Hepatocyte (in vitro differentiated cells): ENCODE data around the gene HSF2BP. TPM values are rescaled to one million over a fixed set of nuclear protein-coding genes. Genes with fewer than 3 reads are reported as not detected.

ENCODE experiments used
- DNase-seq: peaks from one replicate; pipeline ENCODE4 v3.0.0-alpha.2; 2016; ENCODE audit warnings: low spot score
- H2AFZ ChIP-seq: fragments of 200-600 bp; sonication (generic); 2 replicates; pipeline ENCODE4 v1.6.0; 2016; ENCODE audit warnings: antibody characterized with exemption, mild to moderate bottlenecking
- H3K27ac ChIP-seq: fragments of 200-600 bp; sonication (generic); 2 replicates; pipeline ENCODE4 v1.5.1; 2016; ENCODE audit warnings: mild to moderate bottlenecking
- H3K27me3 ChIP-seq: fragments of 200-600 bp; sonication (generic); 2 replicates; pipeline ENCODE4 v1.6.1; 2016
- H3K36me3 ChIP-seq: fragments of 200-600 bp; sonication (generic); replicated peaks from 2 replicates; pipeline ENCODE4 v1.5.1; 2016; ENCODE audit warnings: low read depth; ENCODE audit not compliant: insufficient read depth
- H3K4me1 ChIP-seq: fragments of 200-600 bp; sonication (generic); 2 replicates; pipeline ENCODE4 v1.5.1; 2016; ENCODE audit warnings: mild to moderate bottlenecking, moderate library complexity; ENCODE audit not compliant: insufficient read depth
- H3K4me2 ChIP-seq: fragments of 200-600 bp; sonication (generic); 2 replicates; pipeline ENCODE4 v1.6.0; 2016
- H3K4me3 ChIP-seq: fragments of 200-600 bp; sonication (generic); 2 replicates; pipeline ENCODE4 v1.5.1; 2016; ENCODE audit warnings: mild to moderate bottlenecking
- H3K79me2 ChIP-seq: fragments of 200-600 bp; sonication (generic); 2 replicates; pipeline ENCODE4 v1.6.0; 2017; ENCODE audit warnings: mild to moderate bottlenecking
- H3K9me2 ChIP-seq: fragments of 200-600 bp; sonication (generic); replicated peaks from 2 replicates; pipeline ENCODE4 v1.6.0; 2017; ENCODE audit warnings: mild to moderate bottlenecking; ENCODE audit not compliant: insufficient read depth
- H3K9me3 ChIP-seq: fragments of 200-600 bp; sonication (generic); 2 replicates; pipeline ENCODE4 v1.5.1; 2016; ENCODE audit warnings: low read depth, mild to moderate bottlenecking
- H4K20me1 ChIP-seq: fragments of 200-600 bp; sonication (generic); 2 replicates; pipeline ENCODE4 v1.6.0; 2016; ENCODE audit warnings: mild to moderate bottlenecking; ENCODE audit not compliant: insufficient read depth, poor library complexity, severe bottlenecking
- CTCF ChIP-seq: fragments of 200-600 bp; sonication (generic); IDR thresholded peaks from 2 replicates; pipeline ENCODE4 v1.5.1; 2016; ENCODE audit warnings: antibody characterized with exemption, mild to moderate bottlenecking; ENCODE audit not compliant: poor library complexity
- EZH2 ChIP-seq: fragments of 200-600 bp; sonication (generic); IDR thresholded peaks from 2 replicates; pipeline ENCODE4 v1.6.1; 2016; ENCODE audit warnings: antibody characterized with exemption, mild to moderate bottlenecking, borderline replicate concordance
- EZH2phosphoT487 ChIP-seq: fragments of 200-600 bp; sonication (generic); IDR thresholded peaks from one replicate; pipeline ENCODE4 v1.6.1; 2018; ENCODE audit warnings: antibody characterized with exemption, mild to moderate bottlenecking, low read depth, moderate library complexity; ENCODE audit not compliant: unreplicated experiment, severe bottlenecking
- WGBS: methylation state at CpG from one replicate; pipeline ENCODE4 v1.1.6; 2016; ENCODE audit warnings: low lambda C conversion rate; ENCODE audit errors: missing lambda C conversion rate; 5-methylcytosine and 5-hydroxymethylcytosine counted together
- polyA plus RNA-seq: library from polyadenylated mRNA; unstranded; fragments of >200 nt; fragmentation: Nextera tagmentation; extraction: Ambion mirVana; gene quantifications from 2 replicates; pipeline ENCODE4 v1.2.1, GENCODE V29; 2016
- total RNA-seq: library from RNA; depleted of rRNA; stranded (reverse); fragments of >200 nt; gene quantifications from 2 replicates; pipeline ENCODE4 v1.2.3, GENCODE V29; 2014

The HSF2BP gene
- total and polyA plus RNA-seq, 2 experiments from 2014 or later, result 1.3 to 1.4 TPM

GRCh38 chr21:43663033-43663432 lies 3.7 kb upstream of the HSF2BP start:
- Histone ChIP-seq H3K9me2 (no peaks in the 10 kb centered on the region), H3K4me1 (peaks cover 6% of the 10 kb centered on the region), H3K9me3 (no peaks in the 10 kb centered on the region), H2AFZ (no peak overlapping the region), H3K4me3 (no peak overlapping the region), H3K27ac (no peak overlapping the region), H3K27me3 (no peaks in the 10 kb centered on the region), H4K20me1 (no peaks in the 10 kb centered on the region), H3K4me2 (no peak overlapping the region), H3K79me2 (peaks cover 81% of the 10 kb centered on the region), H3K36me3 (no peaks in the 10 kb centered on the region)
- DNase-seq, result no peak
- 98% methylated on average over 9 of the region's 9 CpGs for WGBS
- TF ChIP-seq EZH2 (no peak), EZH2phosphoT487 (no peak), CTCF (no peak)

- Histone ChIP-seq H3K4me1 (peaks cover 6% of the 10 kb centered on the region), H3K9me3 (no peaks in the 10 kb centered on the region), H3K4me3 (no peak overlapping the region), H2AFZ (no peak overlapping the region), H3K9me2 (no peaks in the 10 kb centered on the region), H3K36me3 (no peaks in the 10 kb centered on the region), H4K20me1 (no peaks in the 10 kb centered on the region), H3K27me3 (no peaks in the 10 kb centered on the region), H3K79me2 (peaks cover 74% of the 10 kb centered on the region), H3K4me2 (no peak overlapping the region), H3K27ac (no peak overlapping the region)
- TF ChIP-seq CTCF, result no peak
- no peak for TF ChIP-seq EZH2
- TF ChIP-seq EZH2phosphoT487, result no peak
- WGBS, result 96% methylated on average over 6 of the region's 6 CpGs
- no peak for DNase-seq
Observed at GRCh38 chr21:43662286-43662685, 3.0 kb upstream of the HSF2BP start.

- 95% methylated on average over 17 of the region's 23 CpGs for WGBS
- DNase-seq, result no peak
- Histone ChIP-seq H2AFZ (peak overlapping the region; percentile 95), H3K79me2 (peaks cover 38% of the 10 kb centered on the region), H3K4me3 (no peak overlapping the region), H3K9me3 (no peaks in the 10 kb centered on the region), H4K20me1 (no peaks in the 10 kb centered on the region), H3K4me1 (peaks cover 6% of the 10 kb centered on the region), H3K4me2 (peak overlapping the region; percentile 95), H3K9me2 (no peaks in the 10 kb centered on the region), H3K27ac (peak overlapping the region; percentile 97), H3K36me3 (no peaks in the 10 kb centered on the region), H3K27me3 (no peaks in the 10 kb centered on the region)
- TF ChIP-seq CTCF (no peak), EZH2phosphoT487 (no peak), EZH2 (no peak)
Observed at GRCh38 chr21:43658769-43659135, 536 bp downstream of the HSF2BP start.
